Activated CD8-positive, alpha-beta memory T cell treated with anti-CD3 and anti-CD28 coated beads for 1 hour (primary cell): ENCODE data around the gene INPP4B.
A peak's percentile ranks its signal among the peaks of the same experiment; 100 is the strongest.

ENCODE experiments used
- DNase-seq, 2 donors: peaks; one replicate each; pipeline ENCODE4 v3.0.0-alpha.2; 2020; ENCODE audit warnings: low read depth in 1 of 2; ENCODE audit errors: extremely low read depth in 1 of 2

Gene INPP4B

GRCh38 chr4:142846108-142846728, at the start of gene INPP4B:
INPP4B (minus strand) TSS chr4:142846301.
- DNase-seq = no peak

GRCh38 chr4:142893012-142893411, 46.9 kb upstream of the INPP4B start:
- DNase-seq = no peak

GRCh38 chr4:142886566-142886965, 40.5 kb upstream of the INPP4B start:
- no peak for DNase-seq

- DNase-seq = no peak
Observed at GRCh38 chr4:142883040-142883832, 37.1 kb upstream of the INPP4B start.

GRCh38 chr4:142882159-142882558, 36.1 kb upstream of the INPP4B start:
- no peak for DNase-seq

GRCh38 chr4:142881331-142881730, 35.2 kb upstream of the INPP4B start:
- no peak for DNase-seq

- no peak for DNase-seq
Observed at GRCh38 chr4:142875117-142875516, 29.0 kb upstream of the INPP4B start.

GRCh38 chr4:142874684-142875083, 28.6 kb upstream of the INPP4B start:
- no peak for DNase-seq

- DNase-seq = no peak
Observed at GRCh38 chr4:142866685-142867084, 20.6 kb upstream of the INPP4B start.

GRCh38 chr4:142861351-142861750, 15.2 kb upstream of the INPP4B start:
- DNase-seq = no peak

- no peak for DNase-seq
Observed at GRCh38 chr4:142858965-142859364, 12.9 kb upstream of the INPP4B start.

GRCh38 chr4:142858446-142858845, 12.3 kb upstream of the INPP4B start:
- DNase-seq = no peak

GRCh38 chr4:142856576-142856975, 10.5 kb upstream of the INPP4B start:
- DNase-seq = no peak

- DNase-seq = no peak
Observed at GRCh38 chr4:142850478-142850877, 4.4 kb upstream of the INPP4B start.

- DNase-seq = peak; percentile 12 to 57
Observed at GRCh38 chr4:142846729-142847596, 862 bp upstream of the INPP4B start.

GRCh38 chr4:142845293-142846107, 601 bp downstream of the INPP4B start:
- DNase-seq = no peak

GRCh38 chr4:142844782-142845181, 1.3 kb downstream of the INPP4B start:
- DNase-seq = no peak

GRCh38 chr4:142840516-142841123, 5.5 kb downstream of the INPP4B start:
- DNase-seq = no peak

- DNase-seq = no peak
Observed at GRCh38 chr4:142838778-142839177, 7.3 kb downstream of the INPP4B start.

- no peak for DNase-seq
Observed at GRCh38 chr4:142832022-142832421, 14.1 kb downstream of the INPP4B start.
